Natural killer cell treated with Interleukin-12 subunit alpha and Interleukin-12 subunit beta and Interleukin-15 and Interleukin-18, amount 100 ng/mL, for 72 hours (primary cell): ENCODE results near the gene ZDHHC11. TPM values are rescaled to one million over a fixed set of nuclear protein-coding genes. Genes with fewer than 3 reads are reported as not detected.
A peak's percentile ranks its signal among the peaks of the same experiment; 100 is the strongest.

Experiments
- ATAC-seq, 2 donors: fragments of 150-1000 bp; cut with Tn5 transposase in 1 of 2; sonication (Bioruptor Pico), chemical (Tn5 transposase) in 1 of 2; 2 replicates each; pipeline ENCODE4 v1.10.0; 2021
- DNase-seq: peaks from one replicate; pipeline ENCODE4 v3.0.0; 2022; ENCODE audit warnings: low spot score
- H3K27ac Mint-ChIP-seq, 2 donors: 1 replicate in 1 of 2; 2 replicates in 1 of 2; pipeline ENCODE4 v1.8.0; 2022; ENCODE audit warnings: mixed read lengths in 2 of 2, mild to moderate bottlenecking in 1 of 2, moderate library complexity in 1 of 2
- H3K27me3 Mint-ChIP-seq, 2 donors: 1 replicate in 1 of 2; 2 replicates in 1 of 2; pipeline ENCODE4 v1.8.0; 2022; ENCODE audit warnings: mixed read lengths in 2 of 2
- H3K36me3 Mint-ChIP-seq: one replicate; pipeline ENCODE4 v1.8.0; 2022; ENCODE audit warnings: mixed read lengths
- H3K4me1 Mint-ChIP-seq, 2 donors: 1 replicate in 1 of 2; 2 replicates in 1 of 2; pipeline ENCODE4 v1.8.0; 2022; ENCODE audit warnings: low read depth in 2 of 2, mixed read lengths in 2 of 2, mild to moderate bottlenecking in 1 of 2
- H3K4me3 Mint-ChIP-seq: one replicate; pipeline ENCODE4 v1.8.0; 2022; ENCODE audit warnings: mixed read lengths
- H3K9me3 Mint-ChIP-seq: 2 replicates; pipeline ENCODE4 v1.8.0; 2022; ENCODE audit warnings: mixed read lengths
- total RNA-seq, 2 donors: library from RNA; stranded (reverse); gene quantifications; one replicate each; pipeline ENCODE4 v1.2.3, GENCODE V29; 2022

ZDHHC11 gene
- 10 to 100 TPM in 1 of 2 donors, 1 to 10 TPM in 1; 8.1 to 24.5 TPM for total RNA-seq

- no peak for ATAC-seq
- Mint-ChIP-seq H3K27me3 (peaks cover 6 to 10% of the 10 kb centered on the region in 2 donors), H3K9me3 (no peaks in the 10 kb centered on the region), H3K27ac (no peak within 1 kb of the TSS), H3K4me1 (no peaks in the 10 kb centered on the region), H3K36me3 (no peaks in the 10 kb centered on the region), H3K4me3 (no peak within 1 kb of the TSS)
- DNase-seq, result peak; percentile 57
Measured at GRCh38 chr5:850511-851006, at the start of gene ZDHHC11. TSS of gene ZDHHC11 (minus strand) at chr5:850986. CDS start at chr5:850602, 384 bp downstream.

GRCh38 chr5:893711-894110 is 42.9 kb upstream of the ZDHHC11 start:
- peaks cover 5 to 6% of the 10 kb centered on the region in 2 donors for H3K4me1 Mint-ChIP-seq
- H3K27ac Mint-ChIP-seq, result no peak overlapping the region
- H3K36me3 Mint-ChIP-seq, result peaks cover 11% of the 10 kb centered on the region
- no peaks in the 10 kb centered on the region for H3K9me3 Mint-ChIP-seq
- ATAC-seq, result no peak
- no peak for DNase-seq
- H3K27me3 Mint-ChIP-seq, result no peaks in the 10 kb centered on the region
- peak overlapping the region; percentile 83 for H3K4me3 Mint-ChIP-seq

- Mint-ChIP-seq H3K27me3 (no peaks in the 10 kb centered on the region), H3K27ac (no peak overlapping the region), H3K4me3 (peak overlapping the region; percentile 83), H3K36me3 (peaks cover 11% of the 10 kb centered on the region), H3K4me1 (peaks cover 6 to 7% of the 10 kb centered on the region in 2 donors), H3K9me3 (no peaks in the 10 kb centered on the region)
- no peak for DNase-seq
- peak in 1 of 2 donors; percentile 55 for ATAC-seq
Measured at GRCh38 chr5:893137-893506, 42.3 kb upstream of the ZDHHC11 start.

GRCh38 chr5:892394-893136 is 41.8 kb upstream of the ZDHHC11 start, which contains the start of the genes BRD9 and TRIP13:
TSS of gene BRD9 (minus strand) at chr5:892801. CDS start at chr5:892657, 144 bp downstream.
TSS of gene TRIP13 (plus strand) at chr5:892884. CDS start at chr5:892999, 115 bp downstream.
- DNase-seq (peak; percentile 88), ATAC-seq (peak; percentile 98 to 99)
- Mint-ChIP-seq H3K27me3 (no peaks in the 10 kb centered on the region), H3K9me3 (no peaks in the 10 kb centered on the region), H3K36me3 (peaks cover 12% of the 10 kb centered on the region), H3K4me3 (peak within 1 kb of the TSS; percentile 83), H3K4me1 (peaks cover 6 to 7% of the 10 kb centered on the region in 2 donors), H3K27ac (peak within 1 kb of the TSS; percentile 70 to 73)

- Mint-ChIP-seq H3K27ac (peak overlapping the region; percentile 70 to 73), H3K27me3 (no peaks in the 10 kb centered on the region), H3K36me3 (peaks cover 17% of the 10 kb centered on the region), H3K4me1 (peaks cover 6 to 7% of the 10 kb centered on the region in 2 donors), H3K4me3 (peak overlapping the region; percentile 83), H3K9me3 (no peaks in the 10 kb centered on the region)
- peak; percentile 1 to 17 for ATAC-seq
- no peak for DNase-seq
Measured at GRCh38 chr5:891837-892393, 41.1 kb upstream of the ZDHHC11 start.

GRCh38 chr5:891117-891836 is 40.5 kb upstream of the ZDHHC11 start:
- peaks cover 6 to 7% of the 10 kb centered on the region in 2 donors for H3K4me1 Mint-ChIP-seq
- H3K4me3 Mint-ChIP-seq, result peak overlapping the region; percentile 83
- no peak for DNase-seq
- H3K27me3 Mint-ChIP-seq, result no peaks in the 10 kb centered on the region
- peak overlapping the region; percentile 70 to 73 for H3K27ac Mint-ChIP-seq
- no peaks in the 10 kb centered on the region for H3K9me3 Mint-ChIP-seq
- H3K36me3 Mint-ChIP-seq, result peaks cover 13% of the 10 kb centered on the region
- no peak for ATAC-seq

GRCh38 chr5:889075-889710 is 38.4 kb upstream of the ZDHHC11 start:
- ATAC-seq, result no peak
- peaks cover 6 to 7% of the 10 kb centered on the region in 2 donors for H3K4me1 Mint-ChIP-seq
- no peak overlapping the region for H3K27ac Mint-ChIP-seq
- H3K4me3 Mint-ChIP-seq, result no peak overlapping the region
- H3K9me3 Mint-ChIP-seq, result no peaks in the 10 kb centered on the region
- peaks cover 13% of the 10 kb centered on the region for H3K36me3 Mint-ChIP-seq
- no peaks in the 10 kb centered on the region for H3K27me3 Mint-ChIP-seq
- no peak for DNase-seq

- Mint-ChIP-seq H3K4me1 (peaks cover 7 to 10% of the 10 kb centered on the region in 2 donors), H3K4me3 (no peak overlapping the region), H3K36me3 (peaks cover 13% of the 10 kb centered on the region), H3K9me3 (no peaks in the 10 kb centered on the region), H3K27ac (no peak overlapping the region), H3K27me3 (no peaks in the 10 kb centered on the region)
- DNase-seq, result no peak
- no peak for ATAC-seq
Measured at GRCh38 chr5:888638-889035, 37.9 kb upstream of the ZDHHC11 start.

- Mint-ChIP-seq H3K36me3 (peaks cover 17% of the 10 kb centered on the region), H3K4me1 (peaks cover 12 to 16% of the 10 kb centered on the region in 2 donors), H3K27ac (no peak overlapping the region), H3K4me3 (no peak overlapping the region), H3K9me3 (no peaks in the 10 kb centered on the region), H3K27me3 (no peaks in the 10 kb centered on the region)
- ATAC-seq (no peak), DNase-seq (no peak)
Measured at GRCh38 chr5:887947-888637, 37.3 kb upstream of the ZDHHC11 start.

GRCh38 chr5:886716-887325 is 36.0 kb upstream of the ZDHHC11 start:
- Mint-ChIP-seq H3K27ac (no peak overlapping the region), H3K36me3 (peaks cover 29% of the 10 kb centered on the region), H3K4me3 (no peak overlapping the region), H3K9me3 (peaks cover 10% of the 10 kb centered on the region), H3K4me1 (peaks cover 24 to 28% of the 10 kb centered on the region in 2 donors), H3K27me3 (no peaks in the 10 kb centered on the region)
- ATAC-seq, result no peak
- no peak for DNase-seq

GRCh38 chr5:886036-886435 is 35.2 kb upstream of the ZDHHC11 start:
- H3K27me3 Mint-ChIP-seq, result no peaks in the 10 kb centered on the region
- peaks cover 10% of the 10 kb centered on the region for H3K9me3 Mint-ChIP-seq
- H3K27ac Mint-ChIP-seq, result no peak overlapping the region
- ATAC-seq (no peak), DNase-seq (no peak)
- H3K4me1 Mint-ChIP-seq, result peaks cover 25 to 30% of the 10 kb centered on the region in 2 donors
- no peak overlapping the region for H3K4me3 Mint-ChIP-seq
- H3K36me3 Mint-ChIP-seq, result peaks cover 23% of the 10 kb centered on the region

- no peak overlapping the region for H3K4me3 Mint-ChIP-seq
- DNase-seq (no peak), ATAC-seq (no peak)
- H3K9me3 Mint-ChIP-seq, result peaks cover 10% of the 10 kb centered on the region
- peaks cover 25 to 30% of the 10 kb centered on the region in 2 donors for H3K4me1 Mint-ChIP-seq
- H3K27ac Mint-ChIP-seq, result no peak overlapping the region
- peaks cover 23% of the 10 kb centered on the region for H3K36me3 Mint-ChIP-seq
- H3K27me3 Mint-ChIP-seq, result no peaks in the 10 kb centered on the region
Measured at GRCh38 chr5:885529-885928, 34.7 kb upstream of the ZDHHC11 start.

GRCh38 chr5:885127-885442 is 34.3 kb upstream of the ZDHHC11 start:
- H3K36me3 Mint-ChIP-seq, result peaks cover 23% of the 10 kb centered on the region
- ATAC-seq (peak in 1 of 2 donors; percentile 15), DNase-seq (no peak)
- no peaks in the 10 kb centered on the region for H3K27me3 Mint-ChIP-seq
- no peak overlapping the region for H3K4me3 Mint-ChIP-seq
- H3K9me3 Mint-ChIP-seq, result peaks cover 10% of the 10 kb centered on the region
- no peak overlapping the region for H3K27ac Mint-ChIP-seq
- peaks cover 25 to 30% of the 10 kb centered on the region in 2 donors for H3K4me1 Mint-ChIP-seq
